SK-N-SH (cell line): ENCODE data around the gene NOS1. TPM values are rescaled to one million over a fixed set of nuclear protein-coding genes. Genes with fewer than 3 reads are reported as not detected.

Experiments
- CTCF ChIA-PET: fragments of 300-600, 350-600 bp; formaldehyde crosslinking; extraction: SDS; loops from one replicate; lab custom pipeline; 2021; lab: Yijun Ruan, JAX
- POLR2A ChIA-PET: fragments of 350-600 bp; sonication (Branson Sonifier 250); formaldehyde crosslinking; extraction: SDS; loops from one replicate; lab custom pipeline; 2020; ENCODE audit warnings: antibody characterized with exemption, inconsistent platforms; lab: Yijun Ruan, JAX
- DNase-seq: peaks from one replicate; pipeline ENCODE4 v3.0.0; 2012
- H2AFZ ChIP-seq: fragments of 200-600 bp; sonication (generic); 2 replicates; pipeline ENCODE4 v1.8.1; 2016; ENCODE audit warnings: antibody characterized with exemption, mild to moderate bottlenecking, low read depth
- H3F3A ChIP-seq: fragments of 200-600 bp; sonication (generic); replicated peaks from 2 replicates; pipeline ENCODE3; 2016; ENCODE audit warnings: antibody characterized with exemption, mild to moderate bottlenecking; ENCODE audit not compliant: insufficient read depth
- H3K27ac ChIP-seq, 2 experiments: fragments of 200-500 bp in 1 of 2; fragments of 200-600 bp in 1 of 2; sonication (Bioruptor generic) in 1 of 2; sonication (generic), shearing (Covaris generic) in 1 of 2; 2 replicates each; pipeline versions ENCODE4 v1.5.1 to v1.6.1; 2014 to 2016; ENCODE audit warnings: low read depth in 2 of 2, inconsistent platforms in 1 of 2, low read length in 1 of 2, mild to moderate bottlenecking in 1 of 2, mixed read lengths in 1 of 2
- H3K27me3 ChIP-seq: fragments of 200-600 bp; sonication (generic), shearing (Covaris generic); 2 replicates; pipeline ENCODE4 v1.6.1; 2016; ENCODE audit warnings: mixed run types; ENCODE audit not compliant: insufficient read depth
- H3K36me3 ChIP-seq, 2 experiments: fragments of 200-500 bp in 1 of 2; fragments of 200-600 bp in 1 of 2; sonication (Bioruptor generic) in 1 of 2; sonication (generic) in 1 of 2; replicated peaks in 1 of 2; 2 replicates each; pipeline versions ENCODE3 to v1.5.1; 2014 to 2016; ENCODE audit warnings: low read length in 1 of 2, mild to moderate bottlenecking in 1 of 2; ENCODE audit not compliant: insufficient read depth in 2 of 2, control insufficient read depth in 1 of 2
- H3K4me1 ChIP-seq, 2 experiments: fragments of 200-500 bp in 1 of 2; fragments of 200-600 bp in 1 of 2; sonication (Bioruptor generic) in 1 of 2; sonication (generic), shearing (Covaris generic) in 1 of 2; 2 replicates each; pipeline versions ENCODE4 v1.5.1 to v1.6.1; 2014 to 2016; ENCODE audit warnings: low read depth in 1 of 2, low read length in 1 of 2, mixed run types in 1 of 2; ENCODE audit not compliant: insufficient read depth in 2 of 2, control insufficient read depth in 1 of 2
- H3K4me2 ChIP-seq: fragments of 200-600 bp; sonication (generic), shearing (Covaris generic); 2 replicates; pipeline ENCODE4 v1.6.1; 2017; ENCODE audit warnings: mixed run types
- H3K4me3 ChIP-seq, 2 experiments: fragments of 200-500 bp in 1 of 2; fragments of 200-600 bp in 1 of 2; sonication (Bioruptor generic) in 1 of 2; sonication (generic), shearing (Covaris generic) in 1 of 2; 2 replicates each; pipeline versions ENCODE4 v1.5.1 to v1.8.1; 2014 to 2016; ENCODE audit warnings: low read depth in 2 of 2, inconsistent platforms in 1 of 2, low read length in 1 of 2, mild to moderate bottlenecking in 1 of 2, mixed read lengths in 1 of 2, moderate library complexity in 1 of 2
- H3K79me2 ChIP-seq: fragments of 200-600 bp; sonication (generic); 2 replicates; pipeline ENCODE4 v1.8.1; 2017; ENCODE audit warnings: mild to moderate bottlenecking; ENCODE audit not compliant: insufficient read depth
- H3K9ac ChIP-seq: fragments of 200-600 bp; sonication (generic); 2 replicates; pipeline ENCODE4 v1.6.1; 2017; ENCODE audit warnings: mixed run types
- H3K9me2 ChIP-seq: fragments of 200-600 bp; sonication (generic); 2 replicates; pipeline ENCODE4 v1.6.1; 2017; ENCODE audit warnings: mixed run types
- H3K9me3 ChIP-seq: fragments of 200-600 bp; sonication (generic); 2 replicates; pipeline ENCODE4 v1.6.1; 2017; ENCODE audit warnings: mixed run types, mild to moderate bottlenecking, moderate library complexity
- H4K20me1 ChIP-seq: fragments of 200-600 bp; sonication (generic); 2 replicates; pipeline ENCODE4 v1.6.1; 2017; ENCODE audit warnings: mild to moderate bottlenecking, mixed run types; ENCODE audit not compliant: insufficient read depth
- ELF1 ChIP-seq: IDR thresholded peaks from 2 replicates; pipeline ENCODE4 v1.4.0; 2012
- FOSL2 ChIP-seq: IDR thresholded peaks from 2 replicates; pipeline ENCODE4 v1.4.0; 2012; ENCODE audit warnings: low read depth, mild to moderate bottlenecking, moderate library complexity, borderline replicate concordance
- FOXJ3 ChIP-seq: sonication (generic); formaldehyde crosslinking; IDR thresholded peaks from 2 replicates; pipeline ENCODE4 v1.5.1; 2020; ENCODE audit warnings: mild to moderate bottlenecking, missing genetic modification reagents
- FOXM1 ChIP-seq: IDR thresholded peaks from 2 replicates; pipeline ENCODE4 v1.4.0; 2012; ENCODE audit warnings: low read depth, mild to moderate bottlenecking
- GATA2 ChIP-seq: sonication (generic); formaldehyde crosslinking; IDR thresholded peaks from 2 replicates; pipeline ENCODE4 v1.5.0; 2020; ENCODE audit warnings: mild to moderate bottlenecking, missing genetic modification reagents
- JUND ChIP-seq: IDR thresholded peaks from 2 replicates; pipeline ENCODE4 v1.4.0; 2012
- PBX3 ChIP-seq: IDR thresholded peaks from 2 replicates; pipeline ENCODE4; 2012
- POLR2AphosphoS5 ChIP-seq: IDR thresholded peaks from 2 replicates; pipeline ENCODE4 v1.6.1; 2012; ENCODE audit warnings: low read depth, low read length
- RCOR1 ChIP-seq: fragments of 150-350 bp; IDR thresholded peaks from 2 replicates; pipeline ENCODE4 v1.6.1; 2017; ENCODE audit warnings: antibody characterized with exemption, low read length
- REST ChIP-seq: IDR thresholded peaks from 2 replicates; pipeline ENCODE4 v1.6.1; 2012; ENCODE audit warnings: mild to moderate bottlenecking, low read depth, low read length, moderate library complexity
- RFX5 ChIP-seq: IDR thresholded peaks from 2 replicates; pipeline ENCODE4 v1.6.1; 2012; ENCODE audit warnings: mild to moderate bottlenecking, improper control_type of control experiment, low read length
- SMC3 ChIP-seq: IDR thresholded peaks from 2 replicates; pipeline ENCODE4 v1.6.1; 2012; ENCODE audit warnings: low read depth, low read length, improper control_type of control experiment
- TAF1 ChIP-seq: IDR thresholded peaks from 2 replicates; pipeline ENCODE4 v1.6.1; 2012; ENCODE audit warnings: low read depth, mild to moderate bottlenecking, low read length, moderate library complexity, borderline replicate concordance
- TCF12 ChIP-seq: IDR thresholded peaks from 2 replicates; pipeline ENCODE4 v1.4.0; 2012
- TEAD4 ChIP-seq: IDR thresholded peaks from 2 replicates; pipeline ENCODE4 v1.4.0; 2012; ENCODE audit warnings: mild to moderate bottlenecking, borderline replicate concordance; ENCODE audit not compliant: insufficient read depth
- YY1 ChIP-seq: IDR thresholded peaks from 2 replicates; pipeline ENCODE4 v1.4.0; 2012; ENCODE audit warnings: low read depth, mild to moderate bottlenecking
- WGBS: methylation state at CpG from one replicate; pipeline ENCODE4 v1.1.6; 2017; ENCODE audit warnings: low lambda C conversion rate; 5-methylcytosine and 5-hydroxymethylcytosine counted together
- polyA plus RNA-seq, 3 experiments: library from polyadenylated mRNA; depleted of rRNA; stranded (reverse); fragments of >200 nt; gene quantifications; 2 replicates each; pipeline ENCODE4 v1.2.3, GENCODE V29; 2012
- TF ChIP-seq, protein P1 (sequence below): fragments of 150-350 bp; IDR thresholded peaks from 2 replicates; pipeline ENCODE4 v1.6.1; 2017; ENCODE audit warnings: antibody characterized with exemption, low read length, low read depth, borderline replicate concordance
- TF ChIP-seq, protein P2 (sequence below): IDR thresholded peaks from 2 replicates; pipeline ENCODE4 v1.4.0; 2012; ENCODE audit warnings: low read depth

Gene NOS1
- polyA plus RNA-seq, 1 of the 3 experiments (the other 2 are of a cell fraction): 0.02 TPM

DNA sequence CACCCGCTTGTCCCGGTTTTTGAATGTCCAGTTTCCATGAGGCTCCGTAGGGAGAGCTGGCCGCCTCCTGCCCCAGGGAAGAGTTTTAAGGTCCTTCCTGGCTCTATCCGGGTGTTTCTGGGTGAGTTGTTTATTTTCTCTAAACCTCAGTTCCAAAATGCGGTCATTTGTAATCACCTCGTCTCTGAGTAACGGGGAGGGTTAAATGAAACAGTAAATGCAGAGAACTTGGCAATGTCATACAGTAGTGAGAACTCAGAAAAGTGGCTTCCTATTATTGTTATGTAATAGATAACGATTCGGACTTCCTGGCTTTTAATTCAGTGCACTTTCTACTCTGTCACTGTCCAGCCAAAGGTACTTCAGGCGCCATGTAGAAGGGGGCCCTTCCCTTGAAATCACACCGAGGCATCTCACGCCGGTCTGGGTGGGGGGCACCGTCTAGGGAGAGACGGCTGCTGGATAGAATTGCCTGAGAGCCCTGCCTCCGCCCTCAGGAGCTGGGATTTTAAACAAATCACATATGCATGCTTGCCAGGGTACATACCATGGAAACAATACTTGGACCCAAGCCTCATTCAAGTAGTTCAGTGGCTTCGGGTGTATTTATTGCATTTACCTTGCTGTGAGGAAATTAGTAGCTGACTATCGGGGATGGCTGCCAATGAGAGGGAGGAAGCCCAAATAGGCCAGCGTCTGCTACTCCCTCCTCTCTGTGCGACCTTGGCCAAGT is 26.4 kb downstream of the NOS1 start:
- CTCF ChIA-PET: interaction anchor here (0.9 to 1.2 kb wide), 2 partner anchors 21 to 32 kb away, joined by 3 read pairs; no protein-coding TSS in a partner anchor
- TF ChIP-seq, protein P1, sequence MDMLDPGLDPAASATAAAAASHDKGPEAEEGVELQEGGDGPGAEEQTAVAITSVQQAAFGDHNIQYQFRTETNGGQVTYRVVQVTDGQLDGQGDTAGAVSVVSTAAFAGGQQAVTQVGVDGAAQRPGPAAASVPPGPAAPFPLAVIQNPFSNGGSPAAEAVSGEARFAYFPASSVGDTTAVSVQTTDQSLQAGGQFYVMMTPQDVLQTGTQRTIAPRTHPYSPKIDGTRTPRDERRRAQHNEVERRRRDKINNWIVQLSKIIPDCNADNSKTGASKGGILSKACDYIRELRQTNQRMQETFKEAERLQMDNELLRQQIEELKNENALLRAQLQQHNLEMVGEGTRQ: no peak
- TF ChIP-seq REST (no peak), RCOR1 (no peak), FOXJ3 (no peak), JUND (no peak), FOXM1 (no peak), POLR2AphosphoS5 (no peak), TAF1 (no peak), SMC3 (no peak), TEAD4 (no peak), RFX5 (no peak)
- TF ChIP-seq, all 33 proteins: peak for 0
- Histone ChIP-seq H4K20me1 (no peaks in the 10 kb centered on the region), H2AFZ (no peak overlapping the region), H3K4me3 (no peak overlapping the region), H3K4me1 (peaks cover 0 to 9% of the 10 kb centered on the region in 2 experiments; a peak in 1 of 4 replicates), H3K9me2 (no peaks in the 10 kb centered on the region), H3K4me2 (no peak overlapping the region), H3K36me3 (no peaks in the 10 kb centered on the region), H3K9ac (no peak overlapping the region), H3K27me3 (no peaks in the 10 kb centered on the region; the same call in 1 of the 2 replicates), H3K9me3 (no peaks in the 10 kb centered on the region), H3K79me2 (no peaks in the 10 kb centered on the region), H3F3A (no peaks in the 10 kb centered on the region), H3K27ac (no peak overlapping the region)
- 54% methylated on average over 21 of the region's 21 CpGs for WGBS
- DNase-seq: no peak
- POLR2A ChIA-PET: no interaction called here

DNA sequence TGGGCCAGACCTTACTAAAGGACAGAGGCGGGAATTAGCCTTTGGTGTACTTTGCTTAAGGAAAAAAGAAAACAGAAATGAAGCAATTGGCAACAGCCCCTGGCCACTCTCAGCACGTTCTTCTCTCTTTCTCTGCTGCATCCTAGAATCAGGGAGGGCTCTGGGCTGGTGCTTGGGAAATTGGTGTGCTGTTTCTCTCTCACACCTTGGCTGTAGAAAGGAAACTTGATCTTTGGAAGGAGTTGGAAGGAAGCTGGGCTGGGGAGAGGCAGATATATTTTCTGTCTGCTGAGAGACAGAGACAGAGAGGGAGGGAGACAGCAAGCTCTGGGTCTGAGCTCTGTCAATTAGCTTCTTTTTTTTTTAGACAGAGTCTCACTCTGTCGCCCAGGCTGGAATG is 27.4 kb downstream of the NOS1 start:
- Histone ChIP-seq H3F3A (no peaks in the 10 kb centered on the region), H3K79me2 (no peaks in the 10 kb centered on the region), H3K4me1 (peaks cover 0 to 9% of the 10 kb centered on the region in 2 experiments; a peak in 1 of 4 replicates), H3K27ac (no peak overlapping the region), H3K27me3 (no peaks in the 10 kb centered on the region; the same call in 1 of the 2 replicates), H3K4me3 (no peak overlapping the region), H2AFZ (no peak overlapping the region), H3K9ac (no peak overlapping the region), H3K36me3 (no peaks in the 10 kb centered on the region), H3K9me2 (no peaks in the 10 kb centered on the region), H4K20me1 (no peaks in the 10 kb centered on the region), H3K4me2 (no peak overlapping the region), H3K9me3 (no peaks in the 10 kb centered on the region)
- WGBS: 44% methylated on average over 3 of the region's 3 CpGs
- POLR2A ChIA-PET: no interaction called here
- CTCF ChIA-PET: interaction anchor here (0.9 to 1.2 kb wide), 2 partner anchors 22 to 33 kb away, joined by 3 read pairs; no protein-coding TSS in a partner anchor
- no peak for DNase-seq
- no peak for TF ChIP-seq PBX3
- no peak for TF ChIP-seq RFX5
- no peak for TF ChIP-seq FOSL2
- TF ChIP-seq, protein P2, sequence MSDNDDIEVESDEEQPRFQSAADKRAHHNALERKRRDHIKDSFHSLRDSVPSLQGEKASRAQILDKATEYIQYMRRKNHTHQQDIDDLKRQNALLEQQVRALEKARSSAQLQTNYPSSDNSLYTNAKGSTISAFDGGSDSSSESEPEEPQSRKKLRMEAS: no peak
- TF ChIP-seq YY1: no peak
- no peak for TF ChIP-seq TCF12
- TF ChIP-seq REST: no peak
- TF ChIP-seq GATA2 (CRISPR knock-in tag): no peak
- TF ChIP-seq ELF1: no peak
